Ureter (tissue), 1 donor: Measurements from ENCODE around the gene SSTR1. TPM values are rescaled to one million over a fixed set of nuclear protein-coding genes. Genes with fewer than 3 reads are reported as not detected.

ENCODE experiments used
- DNase-seq: peaks from one replicate; pipeline ENCODE4 v3.0.0-alpha.2; 2020; ENCODE audit warnings: low spot score
- total RNA-seq: library from RNA; stranded (reverse); gene quantifications from one replicate; pipeline ENCODE4 v1.2.4, GENCODE V29; 2023
- donor health status: DM: yes; HTN: yes; CAD: no.

The SSTR1 gene
- total RNA-seq, 1 donor from 2014 or later = 2.9 TPM

GRCh38 chr14:38202444-38203191, 5.1 kb upstream of the SSTR1 start:
- no peak for DNase-seq

GRCh38 chr14:38203929-38204718, 3.6 kb upstream of the SSTR1 start:
- DNase-seq = no peak

- DNase-seq = no peak
These were observed 3.0 kb upstream of the SSTR1 start for GRCh38 chr14:38204719-38205115.

GRCh38 chr14:38205119-38205813, 2.4 kb upstream of the SSTR1 start:
- no peak for DNase-seq

GRCh38 chr14:38205949-38206665, 1.6 kb upstream of the SSTR1 start:
- DNase-seq = no peak

GRCh38 chr14:38206689-38207376, 871 bp upstream of the SSTR1 start:
- DNase-seq = no peak

- DNase-seq = no peak
These were observed 348 bp upstream of the SSTR1 start for GRCh38 chr14:38207377-38207735.

GRCh38 chr14:38208618-38209562, 1.2 kb downstream of the SSTR1 start:
- DNase-seq = no peak

- no peak for DNase-seq
These were observed 2.2 kb downstream of the SSTR1 start for GRCh38 chr14:38209572-38210557.

GRCh38 chr14:38210587-38211216, 3.0 kb downstream of the SSTR1 start:
- DNase-seq = no peak

GRCh38 chr14:38211255-38211735, 3.6 kb downstream of the SSTR1 start:
- DNase-seq = no peak

- no peak for DNase-seq
These were observed 4.4 kb downstream of the SSTR1 start for GRCh38 chr14:38212111-38212510.

- no peak for DNase-seq
These were observed 5.3 kb downstream of the SSTR1 start for GRCh38 chr14:38213001-38213400.

- DNase-seq = no peak
These were observed 9.8 kb downstream of the SSTR1 start for GRCh38 chr14:38217553-38217952.

- no peak for DNase-seq
These were observed 13.4 kb downstream of the SSTR1 start for GRCh38 chr14:38221077-38221476.

- DNase-seq = no peak
These were observed 16.6 kb downstream of the SSTR1 start for GRCh38 chr14:38224338-38224737.

- no peak for DNase-seq
These were observed 18.2 kb downstream of the SSTR1 start for GRCh38 chr14:38225946-38226345.

- no peak for DNase-seq
These were observed 18.7 kb downstream of the SSTR1 start for GRCh38 chr14:38226366-38226765.
